Endodermal cell (in vitro differentiated cells): Measurements from ENCODE around the gene OBSCN. TPM values are rescaled to one million over a fixed set of nuclear protein-coding genes. Genes with fewer than 3 reads are reported as not detected.

Source experiments
- DNase-seq: peaks from one replicate; pipeline ENCODE4 v3.0.0-alpha.2; 2017
- H3K27ac ChIP-seq: 2 replicates; pipeline ENCODE4 v1.5.1; 2013; ENCODE audit warnings: mild to moderate bottlenecking, low read depth, low read length, moderate library complexity
- H3K27me3 ChIP-seq: 2 replicates; pipeline ENCODE4 v1.6.1; 2013; ENCODE audit warnings: mild to moderate bottlenecking, low read length, moderate library complexity; ENCODE audit not compliant: insufficient read depth, control insufficient read depth, poor library complexity, severe bottlenecking
- H3K36me3 ChIP-seq: 2 replicates; pipeline ENCODE4 v1.7.0; 2013; ENCODE audit warnings: mild to moderate bottlenecking, low read length, moderate library complexity; ENCODE audit not compliant: control insufficient read depth, insufficient read depth
- H3K4me1 ChIP-seq: one replicate; pipeline ENCODE4 v1.7.0; 2013; ENCODE audit warnings: low read length; ENCODE audit not compliant: control insufficient read depth, insufficient read depth
- H3K4me3 ChIP-seq: 2 replicates; pipeline ENCODE4 v1.5.1; 2013; ENCODE audit warnings: mild to moderate bottlenecking, low read length, moderate library complexity
- H3K9ac ChIP-seq: 2 replicates; pipeline ENCODE4 v1.6.1; 2013; ENCODE audit warnings: mild to moderate bottlenecking, low read length, moderate library complexity; ENCODE audit not compliant: poor library complexity, severe bottlenecking; ENCODE audit errors: extremely low read depth
- H3K9me3 ChIP-seq: 2 replicates; pipeline ENCODE4 v1.6.1; 2013; ENCODE audit warnings: mild to moderate bottlenecking, low read length, moderate library complexity; ENCODE audit not compliant: control insufficient read depth
- H3K27ac Mint-ChIP-seq: 2 replicates; pipeline ENCODE4 v1.8.0; 2020; ENCODE audit warnings: mixed read lengths
- H3K27me3 Mint-ChIP-seq: 2 replicates; pipeline ENCODE4 v1.8.0; 2021; ENCODE audit warnings: mild to moderate bottlenecking, mixed read lengths; ENCODE audit not compliant: insufficient read depth
- H3K36me3 Mint-ChIP-seq: 2 replicates; pipeline ENCODE4 v1.8.0; 2020; ENCODE audit warnings: low read depth, mixed read lengths
- H3K4me1 Mint-ChIP-seq: 2 replicates; pipeline ENCODE4 v1.8.0; 2020; ENCODE audit warnings: mixed read lengths
- H3K4me3 Mint-ChIP-seq: 2 replicates; pipeline ENCODE4 v1.8.0; 2020; ENCODE audit warnings: mild to moderate bottlenecking, moderate library complexity, mixed read lengths
- H3K9me3 Mint-ChIP-seq: 2 replicates; pipeline ENCODE4 v1.8.0; 2020; ENCODE audit warnings: mild to moderate bottlenecking, mixed read lengths
- CTCF ChIP-seq: fragments of 200-600 bp; sonication (generic); conservative IDR thresholded peaks from 2 replicates; pipeline ENCODE4 v1.5.0; 2021; ENCODE audit warnings: antibody characterized with exemption, mild to moderate bottlenecking
- WGBS, 2 experiments: methylation state at CpG; one replicate each; pipeline versions ENCODE4 v1.1.5 to v1.1.7; 2013; ENCODE audit warnings: missing lambda C conversion rate in 2 of 2, mixed read lengths in 1 of 2; ENCODE audit not compliant: insufficient coverage in 1 of 2, insufficient read length in 1 of 2; 5-methylcytosine and 5-hydroxymethylcytosine counted together
- total RNA-seq, 2 donors: library from RNA; stranded (reverse); fragmentation: NEBNext Ultra II Directional in 1 of 2; extraction: Animal tissue kit (Norgen Biotek cat#: 25700) in 1 of 2; gene quantifications; 2 replicates in 1 of 2; 3 replicates in 1 of 2; pipeline ENCODE4 v1.2.1, GENCODE V29; 2021

The OBSCN gene
- total RNA-seq, 2 donors from 2014 or later = 53.7 to 68.9 TPM

- Mint-ChIP-seq H3K27ac (no peak overlapping the region), H3K9me3 (no peaks in the 10 kb centered on the region), H3K4me1 (no peaks in the 10 kb centered on the region), H3K36me3 (peaks cover 25% of the 10 kb centered on the region), H3K4me3 (no peak overlapping the region), H3K27me3 (no peaks in the 10 kb centered on the region)
- Histone ChIP-seq H3K9ac (no peak overlapping the region), H3K4me1 (no peaks in the 10 kb centered on the region), H3K27ac (no peak overlapping the region), H3K36me3 (peaks cover 12% of the 10 kb centered on the region), H3K9me3 (no peaks in the 10 kb centered on the region), H3K27me3 (no peaks in the 10 kb centered on the region), H3K4me3 (no peak overlapping the region)
- WGBS, 2 experiments = 93 to 94% methylated on average over 10 to 15 of the region's 15 CpGs
- DNase-seq = peak; percentile 34
- no peak for TF ChIP-seq CTCF
Measured at GRCh38 chr1:228280961-228281591, 73.2 kb downstream of the OBSCN start.

GRCh38 chr1:228281631-228282328 lies 73.9 kb downstream of the OBSCN start:
- 92 to 94% methylated on average over 11 to 16 of the region's 16 CpGs for WGBS, 2 experiments
- Histone ChIP-seq H3K4me3 (no peak overlapping the region), H3K4me1 (no peaks in the 10 kb centered on the region), H3K36me3 (peaks cover 12% of the 10 kb centered on the region), H3K27ac (no peak overlapping the region), H3K9ac (no peak overlapping the region), H3K9me3 (no peaks in the 10 kb centered on the region), H3K27me3 (no peaks in the 10 kb centered on the region)
- Mint-ChIP-seq H3K36me3 (peaks cover 25% of the 10 kb centered on the region), H3K4me3 (no peak overlapping the region), H3K9me3 (no peaks in the 10 kb centered on the region), H3K27me3 (no peaks in the 10 kb centered on the region), H3K27ac (no peak overlapping the region), H3K4me1 (no peaks in the 10 kb centered on the region)
- TF ChIP-seq CTCF = no peak
- peak; percentile 33 for DNase-seq

- no peak for DNase-seq
- H3K36me3 ChIP-seq = peaks cover 12% of the 10 kb centered on the region
- Mint-ChIP-seq H3K27ac (no peak overlapping the region), H3K36me3 (peaks cover 28% of the 10 kb centered on the region), H3K27me3 (no peaks in the 10 kb centered on the region), H3K4me1 (no peaks in the 10 kb centered on the region), H3K9me3 (no peaks in the 10 kb centered on the region), H3K4me3 (no peak overlapping the region)
- WGBS, 2 experiments = 91 to 95% methylated on average over 16 to 17 of the region's 17 CpGs
- H3K4me3 ChIP-seq = no peak overlapping the region
- no peak overlapping the region for H3K9ac ChIP-seq
- no peaks in the 10 kb centered on the region for H3K4me1 ChIP-seq
- no peak for TF ChIP-seq CTCF
- H3K9me3 ChIP-seq = no peaks in the 10 kb centered on the region
- H3K27me3 ChIP-seq = no peaks in the 10 kb centered on the region
- no peak overlapping the region for H3K27ac ChIP-seq
Measured at GRCh38 chr1:228282329-228283042, 74.6 kb downstream of the OBSCN start.
